Activated naive CD8-positive, alpha-beta T cell treated with anti-CD3 and anti-CD28 coated beads, Interleukin-2, amount 50 U/mL, for 16 hours (primary cell): ENCODE results near the gene TDRD3.
"Not testable (repeated sequence)": the region's sequence is repeated elsewhere in the genome, so short reads cannot be mapped to it uniquely, and the experiment has no call there.

Source experiments
- DNase-seq: peaks from one replicate; pipeline ENCODE4 v3.0.0-alpha.2; 2020; ENCODE audit warnings: low read depth, low spot score

The TDRD3 gene

GRCh38 chr13:60396783-60397703 is at the start of gene TDRD3:
Gene TDRD3 (plus strand): TSS chr13:60397220. CDS start chr13:60397365, 145 bp downstream.
- peak; percentile 51 for DNase-seq

DNA sequence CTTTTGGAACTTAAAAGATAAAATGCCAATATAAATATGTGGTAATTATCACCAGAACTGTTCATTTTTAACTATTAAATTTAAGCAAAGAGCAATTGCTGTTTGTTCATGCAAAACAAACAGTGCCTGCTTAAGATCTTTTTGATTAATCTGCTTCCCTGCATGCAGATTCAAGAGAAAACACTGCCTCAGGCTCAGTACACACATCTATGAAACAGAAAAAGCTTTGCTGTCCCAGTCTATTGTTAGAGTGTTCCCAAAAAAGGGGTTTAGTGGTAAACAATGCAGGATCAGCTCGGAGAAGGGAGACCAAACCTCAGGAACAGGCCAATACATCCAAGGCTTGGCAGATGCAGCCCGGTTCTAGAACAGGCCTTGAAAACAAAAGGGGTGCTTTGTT is 49.3 kb upstream of the TDRD3 start:
- no peak for DNase-seq

GRCh38 chr13:60348097-60348496 is 48.9 kb upstream of the TDRD3 start:
- DNase-seq = no peak

DNA sequence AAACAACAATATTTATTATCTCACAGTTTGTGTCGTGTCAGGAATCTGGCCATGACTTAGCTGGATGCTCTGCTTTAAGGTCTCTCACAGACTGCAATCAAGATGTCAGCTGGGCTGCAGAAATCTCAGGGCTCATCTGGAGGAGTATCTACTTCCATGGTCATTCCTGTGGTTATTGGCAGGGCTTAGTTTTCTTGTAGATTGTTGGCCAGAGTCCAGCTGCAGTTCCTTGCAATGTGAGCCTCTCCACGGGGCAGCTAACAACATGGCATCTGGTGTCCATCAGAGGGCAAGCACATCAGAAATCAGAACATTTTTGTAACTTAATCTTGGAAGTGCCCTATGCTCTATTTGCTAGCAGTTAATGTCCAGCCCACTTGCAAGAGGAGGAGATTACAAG is 45.7 kb upstream of the TDRD3 start:
- DNase-seq = no peak

GRCh38 chr13:60351855-60352615 is 45.0 kb upstream of the TDRD3 start:
- DNase-seq = no peak

DNA sequence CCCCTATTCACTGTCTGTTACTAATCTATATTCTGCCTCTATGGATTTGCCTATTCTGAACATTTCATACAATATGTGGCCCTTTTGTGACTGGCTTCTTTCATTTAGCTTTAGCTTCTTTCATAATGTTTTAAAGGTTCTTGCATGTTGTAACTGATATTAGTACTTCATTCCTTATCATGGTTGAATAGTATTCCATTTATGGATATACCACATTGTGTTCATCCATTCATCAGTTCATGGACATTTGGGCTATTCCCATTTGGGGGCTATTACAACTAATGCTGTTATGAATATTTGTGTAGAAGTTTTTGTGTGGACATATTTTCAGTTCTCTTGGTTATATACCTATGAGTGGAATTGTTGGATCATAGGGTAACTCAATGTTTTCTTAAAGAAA is 44.4 kb upstream of the TDRD3 start:
- no peak for DNase-seq

- no peak for DNase-seq
These were observed 42.0 kb upstream of the TDRD3 start for GRCh38 chr13:60355056-60355455.

DNA sequence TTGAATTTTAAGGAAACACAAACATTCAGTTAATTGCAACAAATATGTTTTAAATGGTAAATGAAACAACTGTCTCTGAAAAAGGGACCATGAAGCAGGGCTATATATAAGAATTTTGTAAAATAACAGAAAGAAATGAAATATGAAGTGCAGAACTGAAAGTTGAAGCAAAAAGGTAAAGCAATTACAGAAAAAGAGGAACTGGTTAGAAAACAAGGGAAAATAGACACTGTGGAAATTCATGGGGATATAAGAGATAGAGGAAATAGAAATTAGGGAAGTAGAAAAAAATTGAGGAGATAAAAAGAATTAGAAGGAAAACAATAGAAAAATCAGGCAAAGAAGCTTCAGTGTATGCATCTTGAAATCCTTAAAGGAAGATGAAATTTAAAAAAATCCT is 40.0 kb upstream of the TDRD3 start:
- DNase-seq = no peak

GRCh38 chr13:60358453-60358852 is 38.6 kb upstream of the TDRD3 start:
- DNase-seq = no peak

DNA sequence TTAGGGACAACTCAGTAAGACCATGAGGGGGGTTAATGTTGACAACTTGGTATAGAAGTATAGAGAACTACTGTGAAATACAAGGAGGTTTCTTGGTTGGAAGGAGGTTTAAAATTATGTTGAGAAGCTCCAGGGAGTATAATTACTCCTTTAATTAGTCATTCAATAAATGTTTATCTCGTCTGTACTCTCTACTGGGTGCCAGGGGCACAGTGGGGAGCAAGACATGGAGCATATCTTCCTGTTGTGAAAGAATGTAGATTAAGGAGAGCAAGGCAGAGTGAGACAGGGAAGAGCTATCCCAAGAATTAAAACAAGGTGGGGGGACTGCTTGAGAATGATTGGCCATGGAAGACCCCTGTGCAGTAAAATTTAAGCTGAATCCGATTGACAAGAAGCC is 33.7 kb upstream of the TDRD3 start:
- DNase-seq = no peak

GRCh38 chr13:60369242-60369641 is 27.8 kb upstream of the TDRD3 start:
- DNase-seq = no peak

DNA sequence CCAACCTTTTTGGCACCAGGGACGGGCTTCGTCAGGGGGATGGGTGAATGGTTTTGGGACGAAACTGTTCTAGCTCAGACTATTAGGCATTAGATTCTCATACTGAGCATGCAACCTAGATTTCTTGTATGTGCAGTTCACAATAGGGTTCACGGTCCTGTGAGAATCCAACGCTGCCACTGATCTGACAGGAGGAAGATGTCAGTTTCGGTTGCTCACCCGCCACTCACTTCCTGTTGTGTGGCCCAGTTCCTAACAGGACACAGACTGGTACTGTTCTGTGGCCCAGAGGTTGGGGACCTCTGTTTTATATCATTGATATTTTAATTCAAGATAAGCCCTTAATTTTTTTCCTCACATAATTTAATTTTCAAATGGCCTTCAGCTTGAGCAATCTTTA is 26.7 kb upstream of the TDRD3 start:
- no peak for DNase-seq

DNA sequence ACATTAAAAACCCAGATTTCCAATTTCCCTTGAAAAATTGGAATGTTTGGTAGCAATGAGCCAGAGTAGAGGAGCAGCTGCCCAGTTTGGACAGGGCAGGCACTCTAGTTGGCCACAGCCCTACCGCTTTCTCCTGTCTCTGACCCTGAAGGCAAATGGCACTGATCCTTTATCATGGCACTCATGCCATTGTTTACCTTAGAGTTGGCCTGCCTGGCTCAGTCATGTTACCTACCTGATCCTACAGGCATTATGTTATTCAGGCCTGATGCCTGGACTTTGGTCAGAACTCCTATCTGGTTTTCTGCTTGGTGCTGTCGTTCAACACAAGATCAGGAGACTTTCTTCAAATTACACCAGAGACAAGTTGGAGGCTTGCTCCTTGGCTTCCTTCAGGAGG is 24.9 kb upstream of the TDRD3 start:
- DNase-seq = no peak

DNA sequence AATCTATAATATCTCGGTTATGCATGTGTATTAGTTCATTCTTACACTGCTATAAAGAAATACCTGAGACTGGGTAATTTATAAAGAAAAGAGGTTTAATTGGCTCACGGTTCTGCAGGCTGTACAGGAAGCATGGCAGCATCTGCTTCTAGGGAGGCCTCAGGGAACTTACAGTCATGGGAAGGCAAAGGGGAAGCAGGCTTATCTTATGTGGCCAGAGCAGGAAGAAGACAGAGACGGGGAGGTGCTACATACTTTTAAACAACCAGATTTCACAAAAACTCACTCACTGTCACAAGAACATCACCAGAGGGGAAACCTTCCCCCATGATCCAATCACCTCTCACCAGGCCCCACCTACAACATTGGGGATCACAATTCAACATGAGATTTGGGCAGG is 17.7 kb upstream of the TDRD3 start:
- not testable (repeated sequence) for DNase-seq

- DNase-seq = no peak
These were observed 17.0 kb upstream of the TDRD3 start for GRCh38 chr13:60379837-60380565.

DNA sequence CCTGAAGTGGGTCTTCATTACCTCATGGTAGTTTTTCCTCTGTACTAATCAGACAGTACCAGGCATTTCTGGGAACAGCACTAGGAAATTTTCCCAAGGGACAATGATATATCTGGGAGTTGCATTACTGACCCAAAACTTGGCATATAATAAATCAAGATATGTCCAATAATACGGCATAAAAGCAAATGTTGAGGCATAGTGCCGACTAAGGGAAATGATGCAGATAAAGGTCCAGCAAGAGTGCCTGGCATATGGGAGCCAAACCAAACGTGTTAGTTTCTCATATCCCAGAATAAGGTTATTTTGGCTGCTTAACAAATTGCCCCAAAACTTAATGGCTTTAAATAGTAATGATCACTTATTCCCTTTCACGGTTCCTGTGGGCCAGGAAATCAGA is 12.1 kb upstream of the TDRD3 start:
- no peak for DNase-seq

DNA sequence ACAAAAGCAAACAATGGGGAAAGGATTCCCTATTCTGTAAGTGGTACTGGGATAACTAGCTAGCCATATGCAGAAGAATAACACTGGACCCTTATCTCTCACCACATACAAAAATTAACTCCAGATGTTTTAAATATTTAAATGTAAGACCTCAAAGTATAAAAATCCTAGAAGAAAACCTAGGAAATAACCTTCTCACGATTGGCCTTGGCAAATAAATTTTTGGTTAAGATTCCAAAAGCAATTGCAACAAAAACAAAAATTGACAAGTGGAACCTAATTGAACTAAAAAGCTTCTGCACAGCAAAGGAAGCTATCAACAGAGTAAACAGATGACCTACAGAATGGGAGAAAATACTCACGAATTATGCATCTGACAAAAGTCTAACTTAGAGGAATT is 10.8 kb upstream of the TDRD3 start:
- DNase-seq = no peak

- no peak for DNase-seq
These were observed 4.9 kb upstream of the TDRD3 start for GRCh38 chr13:60392131-60392530.

GRCh38 chr13:60395971-60396782 is 843 bp upstream of the TDRD3 start:
- peak; percentile 71 for DNase-seq

GRCh38 chr13:60397704-60398378 is 821 bp downstream of the TDRD3 start:
- no peak for DNase-seq
